PC-3 (cell line): ENCODE data around the gene PGC.

Source experiments
- EZH2 ChIP-seq: fragments of 300-600 bp; sonication (generic); IDR thresholded peaks from one replicate; pipeline ENCODE4 v1.6.1; 2017; ENCODE audit warnings: antibody characterized with exemption, mild to moderate bottlenecking, low read length; ENCODE audit not compliant: unreplicated experiment
- EZH2phosphoT487 ChIP-seq: fragments of 300-600 bp; sonication (generic); IDR thresholded peaks from 2 replicates; pipeline ENCODE4 v1.6.1; 2018; ENCODE audit warnings: mild to moderate bottlenecking, antibody characterized with exemption, low read length, borderline replicate concordance
- TF ChIP-seq, protein P1 (sequence below): fragments of 300-600 bp; sonication (generic); conservative IDR thresholded peaks from 2 replicates; pipeline ENCODE4 v1.5.1; 2017; ENCODE audit warnings: antibody characterized with exemption, low read depth, mild to moderate bottlenecking, low read length

DNA sequence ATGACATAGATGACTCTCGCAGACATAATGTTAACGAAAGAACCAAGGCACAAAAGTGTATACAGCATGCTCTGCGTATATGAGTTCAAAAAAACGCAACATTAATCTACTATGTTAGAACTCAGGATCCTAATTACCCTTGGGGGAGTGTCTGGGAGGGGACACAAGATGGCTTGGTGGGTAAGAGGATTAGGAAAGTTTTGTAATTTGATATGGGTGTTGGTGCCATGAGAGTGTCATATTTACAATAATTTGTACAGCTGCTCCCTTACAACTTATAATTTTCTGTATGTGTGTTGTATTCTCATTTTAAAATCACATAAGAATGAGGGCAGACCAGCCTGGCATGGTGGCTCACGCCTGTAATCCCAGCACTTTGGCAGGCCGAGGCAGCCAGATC is 50.4 kb downstream of the PGC start:
- TF ChIP-seq, protein P1, sequence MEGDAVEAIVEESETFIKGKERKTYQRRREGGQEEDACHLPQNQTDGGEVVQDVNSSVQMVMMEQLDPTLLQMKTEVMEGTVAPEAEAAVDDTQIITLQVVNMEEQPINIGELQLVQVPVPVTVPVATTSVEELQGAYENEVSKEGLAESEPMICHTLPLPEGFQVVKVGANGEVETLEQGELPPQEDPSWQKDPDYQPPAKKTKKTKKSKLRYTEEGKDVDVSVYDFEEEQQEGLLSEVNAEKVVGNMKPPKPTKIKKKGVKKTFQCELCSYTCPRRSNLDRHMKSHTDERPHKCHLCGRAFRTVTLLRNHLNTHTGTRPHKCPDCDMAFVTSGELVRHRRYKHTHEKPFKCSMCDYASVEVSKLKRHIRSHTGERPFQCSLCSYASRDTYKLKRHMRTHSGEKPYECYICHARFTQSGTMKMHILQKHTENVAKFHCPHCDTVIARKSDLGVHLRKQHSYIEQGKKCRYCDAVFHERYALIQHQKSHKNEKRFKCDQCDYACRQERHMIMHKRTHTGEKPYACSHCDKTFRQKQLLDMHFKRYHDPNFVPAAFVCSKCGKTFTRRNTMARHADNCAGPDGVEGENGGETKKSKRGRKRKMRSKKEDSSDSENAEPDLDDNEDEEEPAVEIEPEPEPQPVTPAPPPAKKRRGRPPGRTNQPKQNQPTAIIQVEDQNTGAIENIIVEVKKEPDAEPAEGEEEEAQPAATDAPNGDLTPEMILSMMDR, result no peak
- TF ChIP-seq EZH2phosphoT487 (no peak), EZH2 (no peak)
